Endodermal cell (in vitro differentiated cells): ENCODE measurements around the gene TRIM66. TPM values are rescaled to one million over a fixed set of nuclear protein-coding genes. Genes with fewer than 3 reads are reported as not detected.

Source experiments
- DNase-seq: peaks from one replicate; pipeline ENCODE4 v3.0.0-alpha.2; 2017
- H3K27ac ChIP-seq: 2 replicates; pipeline ENCODE4 v1.5.1; 2013; ENCODE audit warnings: mild to moderate bottlenecking, low read depth, low read length, moderate library complexity
- H3K27me3 ChIP-seq: 2 replicates; pipeline ENCODE4 v1.6.1; 2013; ENCODE audit warnings: mild to moderate bottlenecking, low read length, moderate library complexity; ENCODE audit not compliant: insufficient read depth, control insufficient read depth, poor library complexity, severe bottlenecking
- H3K36me3 ChIP-seq: 2 replicates; pipeline ENCODE4 v1.7.0; 2013; ENCODE audit warnings: mild to moderate bottlenecking, low read length, moderate library complexity; ENCODE audit not compliant: control insufficient read depth, insufficient read depth
- H3K4me1 ChIP-seq: one replicate; pipeline ENCODE4 v1.7.0; 2013; ENCODE audit warnings: low read length; ENCODE audit not compliant: control insufficient read depth, insufficient read depth
- H3K4me3 ChIP-seq: 2 replicates; pipeline ENCODE4 v1.5.1; 2013; ENCODE audit warnings: mild to moderate bottlenecking, low read length, moderate library complexity
- H3K9ac ChIP-seq: 2 replicates; pipeline ENCODE4 v1.6.1; 2013; ENCODE audit warnings: mild to moderate bottlenecking, low read length, moderate library complexity; ENCODE audit not compliant: poor library complexity, severe bottlenecking; ENCODE audit errors: extremely low read depth
- H3K9me3 ChIP-seq: 2 replicates; pipeline ENCODE4 v1.6.1; 2013; ENCODE audit warnings: mild to moderate bottlenecking, low read length, moderate library complexity; ENCODE audit not compliant: control insufficient read depth
- H3K27ac Mint-ChIP-seq: 2 replicates; pipeline ENCODE4 v1.8.0; 2020; ENCODE audit warnings: mixed read lengths
- H3K27me3 Mint-ChIP-seq: 2 replicates; pipeline ENCODE4 v1.8.0; 2021; ENCODE audit warnings: mild to moderate bottlenecking, mixed read lengths; ENCODE audit not compliant: insufficient read depth
- H3K36me3 Mint-ChIP-seq: 2 replicates; pipeline ENCODE4 v1.8.0; 2020; ENCODE audit warnings: low read depth, mixed read lengths
- H3K4me1 Mint-ChIP-seq: 2 replicates; pipeline ENCODE4 v1.8.0; 2020; ENCODE audit warnings: mixed read lengths
- H3K4me3 Mint-ChIP-seq: 2 replicates; pipeline ENCODE4 v1.8.0; 2020; ENCODE audit warnings: mild to moderate bottlenecking, moderate library complexity, mixed read lengths
- H3K9me3 Mint-ChIP-seq: 2 replicates; pipeline ENCODE4 v1.8.0; 2020; ENCODE audit warnings: mild to moderate bottlenecking, mixed read lengths
- CTCF ChIP-seq: fragments of 200-600 bp; sonication (generic); conservative IDR thresholded peaks from 2 replicates; pipeline ENCODE4 v1.5.0; 2021; ENCODE audit warnings: antibody characterized with exemption, mild to moderate bottlenecking
- WGBS, 2 experiments: methylation state at CpG; one replicate each; pipeline versions ENCODE4 v1.1.5 to v1.1.7; 2013; ENCODE audit warnings: missing lambda C conversion rate in 2 of 2, mixed read lengths in 1 of 2; ENCODE audit not compliant: insufficient coverage in 1 of 2, insufficient read length in 1 of 2; 5-methylcytosine and 5-hydroxymethylcytosine counted together
- total RNA-seq, 2 donors: library from RNA; stranded (reverse); fragmentation: NEBNext Ultra II Directional in 1 of 2; extraction: Animal tissue kit (Norgen Biotek cat#: 25700) in 1 of 2; gene quantifications; 2 replicates in 1 of 2; 3 replicates in 1 of 2; pipeline ENCODE4 v1.2.1, GENCODE V29; 2021

TRIM66 gene
- total RNA-seq, 2 donors from 2014 or later: 4.3 to 4.6 TPM

GRCh38 chr11:8639655-8640054 lies 42.8 kb downstream of the TRIM66 start:
- no peaks in the 10 kb centered on the region for H3K9me3 Mint-ChIP-seq
- peaks cover 12% of the 10 kb centered on the region for H3K4me1 Mint-ChIP-seq
- H3K36me3 Mint-ChIP-seq: peaks cover 11% of the 10 kb centered on the region
- peaks cover 12% of the 10 kb centered on the region for H3K9me3 ChIP-seq
- WGBS, 2 experiments: 94 to 100% methylated on average over 3 of the region's 3 CpGs
- peaks cover 4% of the 10 kb centered on the region for H3K4me1 ChIP-seq
- H3K4me3 ChIP-seq: no peak overlapping the region
- no peak overlapping the region for H3K9ac ChIP-seq
- H3K4me3 Mint-ChIP-seq: no peak overlapping the region
- no peak overlapping the region for H3K27ac Mint-ChIP-seq
- no peak for TF ChIP-seq CTCF
- H3K27me3 Mint-ChIP-seq: no peaks in the 10 kb centered on the region
- no peak overlapping the region for H3K27ac ChIP-seq
- no peaks in the 10 kb centered on the region for H3K27me3 ChIP-seq
- DNase-seq: no peak
- peaks cover 19% of the 10 kb centered on the region for H3K36me3 ChIP-seq

DNA sequence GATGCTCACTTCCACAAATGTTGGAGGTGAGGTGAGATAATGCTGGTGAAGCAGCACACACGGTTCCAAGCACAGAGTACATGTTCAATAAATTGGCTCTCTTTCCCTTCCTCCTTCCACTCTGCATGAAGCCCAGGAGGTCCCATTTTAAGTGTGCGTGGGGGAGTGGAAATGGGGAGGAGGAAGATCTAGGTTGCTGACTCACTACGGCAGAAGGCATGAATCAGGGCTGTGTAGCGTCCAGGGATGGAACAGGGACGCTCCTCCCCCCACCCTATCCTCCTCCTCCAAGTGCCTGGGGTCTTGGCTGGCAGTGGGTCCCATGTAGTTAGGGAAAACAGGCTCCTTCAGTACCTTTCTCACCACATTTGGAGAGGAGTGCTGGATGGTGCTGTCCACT lies 44.2 kb downstream of the TRIM66 start:
- DNase-seq: no peak
- Mint-ChIP-seq H3K4me1 (peaks cover 12% of the 10 kb centered on the region), H3K27ac (no peak overlapping the region), H3K36me3 (peaks cover 11% of the 10 kb centered on the region), H3K27me3 (no peaks in the 10 kb centered on the region), H3K4me3 (no peak overlapping the region), H3K9me3 (no peaks in the 10 kb centered on the region)
- peaks cover 12% of the 10 kb centered on the region for H3K9me3 ChIP-seq
- no peak overlapping the region for H3K9ac ChIP-seq
- WGBS, 2 experiments: 88% methylated on average over 1 of the region's 5 CpGs; no CpG with 5 or more reads in 1 of the 2 experiments
- TF ChIP-seq CTCF: no peak
- no peaks in the 10 kb centered on the region for H3K27me3 ChIP-seq
- H3K27ac ChIP-seq: no peak overlapping the region
- H3K4me1 ChIP-seq: peaks cover 4% of the 10 kb centered on the region
- no peak overlapping the region for H3K4me3 ChIP-seq
- peaks cover 19% of the 10 kb centered on the region for H3K36me3 ChIP-seq

- H3K27me3 Mint-ChIP-seq: no peaks in the 10 kb centered on the region
- no peaks in the 10 kb centered on the region for H3K9me3 Mint-ChIP-seq
- Histone ChIP-seq H3K4me3 (no peak overlapping the region), H3K36me3 (peaks cover 16% of the 10 kb centered on the region), H3K27me3 (no peaks in the 10 kb centered on the region), H3K27ac (no peak overlapping the region), H3K9ac (no peak overlapping the region), H3K9me3 (peaks cover 12% of the 10 kb centered on the region), H3K4me1 (peaks cover 4% of the 10 kb centered on the region)
- peaks cover 12% of the 10 kb centered on the region for H3K4me1 Mint-ChIP-seq
- H3K27ac Mint-ChIP-seq: no peak overlapping the region
- TF ChIP-seq CTCF: no peak
- H3K4me3 Mint-ChIP-seq: no peak overlapping the region
- 90 to 100% methylated on average over 1 to 2 of the region's 2 CpGs for WGBS, 2 experiments
- DNase-seq: no peak
- H3K36me3 Mint-ChIP-seq: peaks cover 11% of the 10 kb centered on the region
These were observed 46.3 kb downstream of the TRIM66 start for GRCh38 chr11:8636127-8636526.
